HG03280 (cell line): ENCODE measurements around the gene SAXO1.
"Not testable (repeated sequence)": the region's sequence is repeated elsewhere in the genome, so short reads cannot be mapped to it uniquely, and the experiment has no call there.

Source experiments
- ATAC-seq: cut with Tn5 transposase; IDR thresholded peaks from one replicate; pipeline ENCODE4 v1.9.1; 2021; ENCODE audit warnings: mild to moderate bottlenecking, moderate library complexity; ENCODE audit not compliant: unreplicated experiment

The SAXO1 gene

DNA sequence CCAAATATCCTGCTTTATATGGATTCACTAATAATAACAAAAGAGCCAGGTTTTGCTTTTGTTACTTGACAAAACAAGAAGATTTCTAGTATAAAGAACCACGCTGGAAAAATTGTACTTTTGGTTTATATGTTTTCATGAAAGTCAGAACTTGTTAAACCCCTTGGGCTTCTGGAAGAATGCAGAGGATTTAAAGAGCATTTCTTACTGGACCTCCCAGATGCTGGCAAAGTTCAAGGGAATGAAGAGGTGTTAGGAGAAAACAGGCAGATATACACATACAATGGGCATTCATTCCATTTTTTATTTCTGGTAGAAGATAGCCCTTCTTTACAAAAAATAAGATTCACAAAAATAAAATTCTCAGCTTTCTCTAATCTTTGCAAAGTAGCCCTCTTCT is 61.1 kb downstream of the SAXO1 start:
- ATAC-seq, result no peak

DNA sequence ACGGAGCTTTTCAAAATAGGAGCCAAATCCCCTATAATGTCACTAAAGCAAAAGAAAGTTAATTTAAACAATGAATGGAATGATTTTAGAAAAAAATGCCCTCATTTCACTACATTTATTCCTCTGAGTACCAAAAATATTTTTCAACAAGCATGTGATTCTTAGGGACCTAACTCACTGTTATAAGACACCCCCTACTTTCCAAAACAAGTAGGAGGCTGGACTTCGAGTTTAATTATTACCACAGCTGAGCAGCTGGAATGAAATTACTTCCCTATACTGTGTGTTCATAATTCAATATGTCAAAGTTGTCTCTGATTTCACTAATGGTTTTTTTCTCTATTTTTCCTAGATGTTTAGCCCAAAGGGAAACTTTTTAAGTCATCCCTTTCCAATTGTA is 61.6 kb downstream of the SAXO1 start:
- ATAC-seq, result no peak

DNA sequence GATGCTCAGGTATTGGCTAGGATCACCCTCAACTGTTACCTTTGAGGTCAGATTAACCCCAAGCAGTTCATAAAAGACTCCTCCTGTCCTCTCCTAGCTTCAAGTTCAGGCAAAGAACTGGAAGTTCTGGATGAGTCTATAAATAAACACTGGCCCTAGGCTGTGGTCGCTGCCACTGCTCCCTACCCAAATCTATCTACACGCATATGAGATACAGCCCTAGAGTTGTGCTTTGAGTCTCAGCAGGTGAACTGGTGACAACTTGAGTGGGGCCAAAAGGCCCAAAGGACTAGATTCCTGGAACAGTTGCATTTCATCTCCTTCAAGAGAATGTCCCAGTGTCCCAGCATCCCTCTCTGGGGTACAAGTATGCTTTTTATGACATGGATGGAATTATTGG is 62.6 kb downstream of the SAXO1 start:
- no peak for ATAC-seq

- no peak for ATAC-seq
These were observed 63.9 kb downstream of the SAXO1 start for GRCh38 chr9:18969128-18969527.

DNA sequence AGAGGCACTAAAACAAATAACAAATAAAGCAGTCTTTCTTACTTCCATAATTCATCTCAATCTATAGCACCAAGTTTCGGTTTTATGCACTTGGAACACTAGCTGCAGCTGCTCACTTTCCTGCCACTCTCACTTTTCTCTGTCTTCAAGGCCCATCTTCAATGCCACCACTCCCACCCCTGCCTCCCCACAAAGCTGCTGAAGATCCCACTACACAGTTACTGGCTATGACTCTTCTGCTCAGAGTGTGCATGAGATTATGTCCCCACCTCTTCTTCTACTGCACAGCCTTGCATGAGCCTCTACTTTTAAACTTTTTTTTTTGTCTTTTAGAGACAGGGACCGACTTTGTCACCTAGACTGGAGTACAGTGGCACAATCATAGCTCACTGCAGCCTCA is 77.4 kb downstream of the SAXO1 start:
- no peak for ATAC-seq

DNA sequence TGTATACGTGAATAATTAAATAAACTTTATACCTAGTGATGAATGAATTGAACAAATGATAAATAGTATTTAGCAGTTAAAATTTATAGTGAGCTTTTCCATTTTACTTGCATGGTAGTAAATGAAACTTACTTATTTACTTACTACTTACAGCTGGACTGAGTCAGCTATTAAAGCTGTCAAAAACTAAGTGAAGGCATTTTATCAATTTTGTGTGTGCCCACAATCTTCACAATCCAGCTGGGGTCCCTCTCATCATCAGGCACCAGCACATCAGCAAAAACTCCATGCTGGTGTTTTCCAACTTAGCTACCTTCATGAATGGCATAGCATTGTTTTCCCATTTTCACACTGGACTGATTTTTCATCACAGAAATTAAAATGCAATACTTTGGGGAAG is 81.1 kb downstream of the SAXO1 start:
- no peak for ATAC-seq

DNA sequence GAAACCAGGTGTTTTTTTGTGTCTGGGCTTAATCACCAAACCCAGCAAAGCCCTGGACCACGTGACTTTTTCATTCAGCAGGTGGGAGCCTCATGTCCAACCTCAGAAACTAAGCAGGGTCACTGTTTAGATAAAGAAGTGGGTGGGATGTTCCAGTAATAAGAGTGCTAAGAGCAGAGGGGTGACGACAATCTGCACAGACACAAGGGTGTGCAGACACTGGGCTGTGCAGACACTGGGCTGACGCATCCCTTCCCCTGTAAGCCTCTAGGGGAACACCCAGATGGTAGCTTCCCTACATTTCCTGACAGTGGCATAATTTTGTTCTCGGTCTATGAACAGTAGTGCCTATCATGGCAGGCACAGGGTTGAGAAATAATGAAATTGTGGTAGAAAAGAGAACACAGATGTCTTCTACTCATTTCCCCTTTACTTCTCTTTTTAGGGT is 85.1 kb downstream of the SAXO1 start:
- no peak for ATAC-seq

GRCh38 chr9:18942801-18943200 is 90.2 kb downstream of the SAXO1 start:
- ATAC-seq, result no peak

- no peak for ATAC-seq
These were observed 91.8 kb downstream of the SAXO1 start for GRCh38 chr9:18941060-18941740.

DNA sequence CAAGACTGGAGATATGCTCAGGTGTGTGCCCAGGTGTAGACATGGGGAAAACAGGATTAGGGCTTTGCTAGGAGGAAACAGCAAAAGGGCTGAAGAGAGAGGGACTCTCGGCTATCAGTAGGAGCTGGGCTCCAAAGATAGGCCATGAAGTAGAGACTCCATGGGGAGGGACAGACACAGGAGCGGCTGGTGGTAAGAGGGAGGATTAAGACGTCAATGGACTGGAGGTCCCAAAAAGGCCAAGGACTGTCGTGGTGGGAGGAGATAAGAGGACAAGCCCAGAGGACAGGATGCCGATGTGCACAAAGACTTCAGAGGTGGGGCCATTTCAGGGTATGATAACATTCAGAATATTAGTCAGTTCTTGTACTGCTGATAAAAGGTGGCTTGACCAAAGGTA is 93.1 kb downstream of the SAXO1 start:
- ATAC-seq, result no peak

- no peak for ATAC-seq
These were observed 96.7 kb downstream of the SAXO1 start for GRCh38 chr9:18936094-18936871.

DNA sequence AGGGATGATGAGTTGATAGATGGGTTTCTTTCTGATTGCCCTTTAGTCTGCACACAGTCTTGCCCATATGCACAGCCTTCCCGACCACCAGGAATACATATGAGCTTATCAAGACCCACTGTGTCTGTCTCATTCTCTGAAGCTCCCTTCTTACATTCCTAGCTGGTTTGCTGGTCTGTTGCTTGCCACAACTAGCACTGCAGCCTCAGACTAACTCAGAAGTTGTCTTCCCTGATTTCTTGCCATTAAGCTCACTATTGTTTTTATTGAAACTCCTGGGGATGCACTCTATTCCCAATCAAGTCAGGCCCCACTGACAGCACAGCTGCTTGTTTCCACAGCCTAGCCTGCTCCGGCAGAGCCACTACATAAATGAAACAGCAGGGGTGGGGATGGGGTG is 97.5 kb downstream of the SAXO1 start:
- no peak for ATAC-seq

GRCh38 chr9:18930611-18931010 is 102.4 kb downstream of the SAXO1 start:
- ATAC-seq, result not testable (repeated sequence)

- ATAC-seq, result no peak
These were observed 104.3 kb downstream of the SAXO1 start for GRCh38 chr9:18928711-18929110.

DNA sequence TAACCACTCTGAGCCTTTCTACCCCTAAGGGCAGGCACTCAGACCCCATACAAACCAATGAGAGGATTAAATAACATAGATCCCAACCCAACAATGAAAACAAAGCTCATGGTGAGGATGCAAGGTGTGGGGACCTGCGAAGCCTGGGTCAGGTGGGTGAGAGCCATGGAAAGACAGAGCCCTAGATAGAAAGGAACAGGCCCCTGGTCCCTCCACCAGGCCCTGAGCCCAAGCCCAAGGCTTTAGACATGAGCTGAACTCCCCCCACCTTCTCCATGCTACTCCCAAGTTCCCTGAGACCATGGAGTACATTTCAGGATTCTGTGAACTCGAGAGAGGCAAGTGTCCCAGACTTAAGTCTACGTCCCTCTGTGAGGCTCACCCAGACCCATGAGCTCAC is 106.5 kb downstream of the SAXO1 start:
- no peak for ATAC-seq

- no peak for ATAC-seq
These were observed 107.1 kb downstream of the SAXO1 start for GRCh38 chr9:18925880-18926279.

DNA sequence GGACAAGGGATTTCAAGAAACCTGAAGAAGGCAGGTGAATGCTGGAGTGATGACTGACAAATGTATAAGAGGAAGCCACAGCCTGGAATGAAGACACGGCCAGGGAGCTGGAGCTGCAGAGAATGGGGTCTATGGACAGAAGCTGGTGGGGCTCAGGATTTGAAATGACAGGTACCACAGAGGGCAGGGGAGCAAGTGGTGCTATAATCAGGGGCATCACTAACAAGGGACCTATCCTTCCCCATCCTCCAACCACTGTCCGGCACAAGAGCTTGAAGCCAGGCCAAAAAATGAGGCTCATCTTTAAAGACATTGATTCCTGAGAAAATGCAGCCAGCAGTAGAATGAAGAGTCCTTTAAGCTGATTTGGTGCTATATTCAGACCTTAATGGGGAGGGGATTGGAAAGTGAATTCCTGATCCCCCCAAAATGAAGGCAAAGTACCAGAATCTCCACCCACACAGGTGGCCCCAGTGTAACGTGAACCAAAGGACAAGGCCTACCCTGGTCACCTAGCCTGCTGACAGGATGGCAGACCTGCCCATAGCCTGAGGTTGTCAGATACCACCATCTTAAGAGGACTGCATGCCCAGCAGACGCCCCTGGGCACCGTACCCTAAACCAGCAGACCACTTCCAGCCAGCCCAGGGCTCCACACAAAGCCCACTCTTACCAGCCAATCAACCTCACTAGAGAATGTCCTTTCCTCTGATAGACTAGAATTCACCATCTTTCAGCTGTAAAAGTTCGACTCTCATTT is 109.2 kb downstream of the SAXO1 start:
- ATAC-seq, result no peak

DNA sequence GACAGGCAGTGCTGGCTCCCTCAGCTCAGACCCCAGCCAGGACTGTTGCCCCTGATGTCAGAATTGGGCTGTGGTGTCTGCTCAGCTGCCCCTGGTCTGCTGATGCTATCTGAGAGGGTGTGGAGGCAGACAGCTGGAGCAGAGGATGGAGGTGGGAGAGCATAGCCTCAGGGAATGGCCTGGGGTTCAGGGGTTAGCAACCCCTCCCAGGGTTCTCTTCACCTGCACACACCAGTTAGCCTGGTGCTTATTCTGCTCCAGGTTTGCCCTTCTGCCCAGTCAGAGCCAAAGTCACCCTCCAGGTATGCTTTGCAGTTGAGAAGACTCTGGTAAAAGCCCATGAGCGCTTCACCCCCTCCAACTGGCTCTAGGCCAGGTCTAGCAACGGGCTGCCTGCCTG is 109.8 kb downstream of the SAXO1 start:
- ATAC-seq, result no peak

GRCh38 chr9:18922161-18922885 is 110.7 kb downstream of the SAXO1 start:
- no peak for ATAC-seq

GRCh38 chr9:18921366-18922075 is 111.5 kb downstream of the SAXO1 start:
- no peak for ATAC-seq
